Kidney glomerular epithelial cell (primary cell): Measurements from ENCODE around the gene CHRNA4.

Experiments
- DNase-seq: peaks from one replicate; lab custom pipeline; 2025; lab: John Stamatoyannopoulos, UW

The CHRNA4 gene

GRCh38 chr20:63377951-63378381 is 16.8 kb upstream of the CHRNA4 start:
- DNase-seq, result no peak

DNA sequence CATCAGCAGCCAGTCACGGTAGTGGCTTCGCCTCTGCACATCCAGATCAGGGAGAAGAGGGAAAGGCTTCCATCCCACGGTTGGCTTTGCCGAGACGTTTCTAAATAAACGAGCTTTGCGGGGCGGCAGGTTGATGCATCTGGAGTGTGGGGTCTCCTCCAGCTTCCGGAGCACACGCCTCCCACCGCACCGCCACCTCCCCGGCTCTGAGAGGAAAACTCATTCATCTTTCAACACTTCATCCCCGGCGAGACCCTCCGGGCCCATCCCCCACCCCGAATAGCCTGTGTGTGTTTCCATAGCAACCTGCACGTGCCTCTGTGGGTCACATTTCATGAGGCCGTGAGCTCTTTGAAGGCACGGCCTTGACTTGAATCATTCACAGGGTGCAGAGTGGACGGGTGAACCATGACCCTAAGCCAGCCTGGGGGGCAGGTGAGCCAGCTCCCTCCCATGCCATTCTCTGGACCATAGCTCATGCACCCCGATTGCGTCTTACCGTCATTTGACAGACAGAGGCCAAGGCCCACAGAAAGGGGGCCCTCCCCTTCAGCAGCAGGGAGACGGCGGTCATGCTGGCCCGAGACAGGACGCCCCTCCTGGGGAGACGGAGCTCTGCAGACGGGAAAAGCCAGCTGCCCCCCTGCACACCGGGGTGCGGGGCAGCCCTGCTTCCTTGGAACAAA is 16.2 kb upstream of the CHRNA4 start:
- DNase-seq, result no peak

DNA sequence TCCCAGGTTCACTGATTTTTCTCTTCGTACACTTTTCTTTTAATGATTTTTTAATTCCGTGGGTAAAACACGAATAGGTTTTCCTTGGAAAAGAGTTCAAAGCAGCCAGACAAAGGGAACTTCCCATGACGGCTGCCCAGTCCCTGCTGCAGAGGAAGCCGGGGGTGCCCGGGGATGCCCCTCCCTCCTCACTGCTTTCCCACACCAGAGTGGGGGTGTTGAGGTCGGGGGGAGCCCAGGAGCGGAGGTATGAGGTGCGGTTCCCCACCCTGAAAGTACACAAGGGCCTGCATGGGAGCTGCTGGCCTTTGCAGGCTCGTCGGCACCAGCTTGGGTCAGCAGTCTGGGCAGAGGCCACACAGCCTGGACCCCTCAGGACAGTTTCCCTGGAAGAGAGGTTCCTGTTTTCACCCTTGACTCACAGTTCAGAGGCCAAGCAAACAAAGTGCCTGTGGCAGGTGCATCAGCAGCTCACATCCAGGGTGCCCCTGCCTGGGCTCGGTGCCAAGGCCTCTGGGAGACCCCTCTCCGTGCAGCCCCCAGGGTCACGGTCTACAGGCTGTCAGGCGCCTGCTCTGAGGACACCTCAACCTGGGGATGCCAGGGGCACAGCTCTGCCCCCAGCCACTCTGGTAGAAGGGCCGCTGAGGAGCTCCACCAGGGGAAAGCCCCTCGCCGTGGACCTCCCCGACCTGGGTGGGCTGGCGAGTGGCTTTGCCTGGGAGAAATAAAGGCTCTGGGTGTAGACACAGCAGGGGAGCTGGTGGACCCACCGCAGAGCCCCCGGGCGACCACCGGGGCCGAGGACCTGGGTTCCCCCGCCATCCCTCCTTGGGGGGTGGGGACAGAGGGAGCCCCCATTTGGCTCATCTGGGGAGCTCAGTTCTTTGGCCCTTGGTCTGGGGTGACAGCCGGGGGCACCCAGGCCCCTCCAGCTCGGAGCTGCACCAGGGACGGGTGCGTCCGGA is 15.4 kb upstream of the CHRNA4 start:
- DNase-seq, result no peak

GRCh38 chr20:63375438-63375837 is 14.3 kb upstream of the CHRNA4 start:
- DNase-seq, result no peak

GRCh38 chr20:63374504-63374903 is 13.4 kb upstream of the CHRNA4 start:
- DNase-seq, result no peak

DNA sequence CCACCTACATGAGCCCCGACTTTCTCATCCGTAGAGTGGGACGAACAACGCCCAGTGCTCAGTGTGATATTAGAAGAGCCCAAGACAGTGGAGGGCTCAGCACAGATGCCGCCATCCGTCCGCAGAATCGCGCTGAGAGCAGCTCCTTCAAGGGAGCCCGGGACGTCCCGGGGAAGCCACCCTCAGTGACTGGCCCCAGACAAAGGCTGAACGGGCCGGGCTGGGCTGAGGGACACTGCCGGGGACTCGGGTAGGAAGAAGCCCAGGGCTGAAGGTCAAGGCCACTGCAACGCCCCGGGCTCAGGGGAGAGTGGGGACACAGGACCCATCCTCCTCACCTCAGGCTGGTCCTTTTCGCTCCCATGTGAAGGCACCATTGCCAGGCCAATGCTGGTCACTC is 12.8 kb upstream of the CHRNA4 start:
- DNase-seq, result no peak

DNA sequence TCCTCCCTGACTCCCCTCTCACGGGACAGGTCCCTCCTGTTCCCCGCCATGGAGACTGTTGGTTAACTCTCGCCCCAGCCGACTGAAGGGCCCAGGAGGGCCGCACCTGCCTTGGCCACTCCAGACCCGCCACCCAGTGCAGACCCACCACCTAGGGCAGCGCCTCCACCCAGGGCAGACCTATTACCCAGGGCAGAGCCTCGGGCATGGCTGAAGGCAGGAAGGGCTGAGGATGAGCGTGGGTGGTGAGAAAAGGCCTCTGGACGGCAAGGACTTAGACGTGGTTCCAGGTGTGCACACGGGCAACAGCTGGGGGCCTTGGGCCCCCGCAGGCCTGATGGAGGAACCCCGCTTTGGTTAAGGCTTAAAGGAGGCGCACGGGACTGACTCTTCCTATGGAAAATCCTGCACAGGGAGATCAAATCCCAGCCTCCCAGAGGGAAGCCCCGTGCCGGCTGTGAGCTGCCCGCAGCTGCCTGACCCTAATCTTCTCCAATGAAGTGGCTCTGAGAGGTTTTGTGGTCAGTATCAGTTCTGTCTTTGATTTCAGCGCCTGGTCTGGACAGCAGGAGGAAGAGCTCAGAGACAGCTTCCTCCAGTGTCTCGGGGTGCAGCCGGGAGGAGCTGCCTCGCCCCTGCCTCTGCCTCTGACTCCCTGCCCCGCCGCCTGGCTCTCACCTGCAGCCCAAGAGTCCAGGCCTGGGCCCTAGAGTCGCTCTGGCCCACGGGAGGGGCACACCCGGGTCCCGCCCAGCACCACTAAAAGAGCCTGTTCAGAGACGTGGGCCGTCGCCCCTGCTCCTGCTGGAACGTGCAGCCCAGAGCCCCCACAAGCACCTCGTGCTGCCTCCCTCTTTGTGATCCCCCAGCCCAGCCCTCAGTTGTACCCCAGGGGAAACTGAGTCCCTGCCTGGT is 12.1 kb upstream of the CHRNA4 start:
- no peak for DNase-seq

GRCh38 chr20:63371291-63371865 is 10.2 kb upstream of the CHRNA4 start:
- DNase-seq, result no peak

DNA sequence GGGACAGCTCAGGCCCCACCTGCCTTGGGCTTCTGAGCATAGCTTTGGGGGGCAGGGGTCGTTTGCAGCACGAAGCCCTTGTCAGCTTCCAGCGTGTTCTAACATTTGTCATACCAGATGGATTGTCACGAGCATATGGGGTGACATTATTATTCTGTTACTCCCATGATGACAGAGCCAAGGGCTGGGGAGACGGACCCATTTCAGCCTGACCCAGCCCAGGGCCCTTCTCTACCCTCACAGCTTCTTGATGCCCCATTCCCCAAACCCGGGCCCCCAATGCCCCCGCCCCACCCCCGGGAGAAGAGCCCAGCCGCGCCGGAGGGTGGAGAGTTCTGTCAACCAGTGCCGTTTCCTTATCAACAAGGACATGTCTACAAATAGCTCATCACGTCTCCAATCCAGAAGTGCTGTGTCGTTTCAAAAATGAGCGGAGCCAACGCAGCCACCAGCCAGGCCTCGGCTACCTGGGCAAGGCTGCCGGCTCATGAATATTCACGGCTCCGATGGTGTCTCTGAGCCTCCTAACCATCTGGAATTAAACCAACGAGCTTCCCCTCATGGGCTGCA is 9.6 kb upstream of the CHRNA4 start:
- DNase-seq, result no peak

- no peak for DNase-seq
Observed at GRCh38 chr20:63369724-63370617, 8.8 kb upstream of the CHRNA4 start.

GRCh38 chr20:63369024-63369530 is 7.9 kb upstream of the CHRNA4 start:
- DNase-seq, result no peak

- no peak for DNase-seq
Observed at GRCh38 chr20:63368151-63368550, 7.0 kb upstream of the CHRNA4 start.

DNA sequence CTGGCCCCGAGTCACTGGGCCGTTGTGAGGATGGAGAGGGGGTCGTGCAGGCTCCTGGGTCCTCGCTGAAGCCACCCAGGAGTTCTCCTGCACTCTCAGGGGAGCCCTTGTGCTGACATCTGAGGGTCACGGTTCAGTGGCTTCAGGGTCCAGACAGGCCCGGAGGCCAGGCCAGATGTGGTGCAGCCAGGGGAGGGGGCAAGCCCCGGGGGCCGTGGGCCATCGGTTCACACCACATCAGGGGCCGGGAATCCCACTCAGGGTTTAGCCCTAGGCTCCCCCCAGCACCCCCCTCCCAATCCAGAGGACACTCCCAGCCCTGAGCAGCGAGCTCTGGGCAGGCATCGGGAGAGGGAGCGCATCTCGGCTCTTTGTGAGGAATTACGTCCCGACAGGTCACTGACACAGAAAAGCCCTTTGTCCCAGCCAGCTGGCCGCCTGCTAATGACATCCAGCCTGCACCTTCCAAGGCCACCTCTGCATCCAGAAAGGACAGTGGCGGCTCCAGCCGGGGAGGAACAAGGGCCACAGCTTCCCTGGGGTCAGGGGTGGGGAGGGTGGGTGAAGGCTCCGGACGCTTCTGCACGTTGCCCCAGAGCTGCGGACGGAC is 6.4 kb upstream of the CHRNA4 start:
- no peak for DNase-seq

DNA sequence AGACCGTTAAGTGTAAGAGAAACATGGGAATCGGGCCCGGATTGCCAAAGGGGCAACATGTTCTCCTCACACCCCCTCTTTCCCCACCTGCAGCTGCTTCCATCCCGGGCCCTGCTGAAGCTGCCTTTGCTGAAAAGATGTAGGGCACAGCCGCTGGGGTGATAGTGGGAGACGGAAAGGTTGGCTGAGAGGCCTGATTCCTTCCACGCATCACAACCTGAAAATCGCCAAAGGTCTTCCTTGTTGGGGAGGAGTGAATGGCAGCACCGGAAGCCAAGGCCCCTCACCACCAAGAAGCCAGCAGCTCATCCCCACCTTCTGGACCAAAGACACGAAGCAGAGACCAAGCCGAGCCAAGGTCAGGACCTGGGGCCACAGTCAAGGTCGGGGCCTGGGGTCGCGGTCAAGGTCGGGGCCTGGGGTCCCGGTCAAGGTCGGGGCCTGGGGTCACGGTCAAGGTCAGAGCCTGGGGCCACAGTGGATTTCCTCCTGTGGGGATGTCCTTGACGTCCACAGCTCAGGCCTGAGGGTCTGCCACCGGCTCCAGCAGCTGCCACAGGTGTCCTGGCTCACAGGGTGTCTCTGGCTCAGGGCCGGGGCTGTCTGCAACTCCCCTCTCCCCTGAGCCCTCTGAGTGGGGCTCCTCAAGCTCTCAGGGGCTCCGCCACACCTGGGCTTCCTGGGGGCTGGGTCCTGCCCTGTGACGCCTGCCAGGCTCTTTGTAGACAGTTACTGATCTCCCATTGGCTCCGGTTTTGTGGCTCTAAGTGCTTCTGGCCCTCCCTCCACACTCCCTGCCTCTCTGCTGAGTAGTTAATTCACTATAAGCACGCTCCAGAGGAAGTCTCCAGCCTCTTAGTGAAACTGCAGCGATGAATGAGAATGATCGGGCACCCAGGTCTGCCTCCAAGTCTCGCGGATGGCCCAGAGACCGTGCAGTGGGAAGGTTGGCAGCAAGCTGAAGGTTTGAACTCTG is 5.5 kb upstream of the CHRNA4 start:
- no peak for DNase-seq

DNA sequence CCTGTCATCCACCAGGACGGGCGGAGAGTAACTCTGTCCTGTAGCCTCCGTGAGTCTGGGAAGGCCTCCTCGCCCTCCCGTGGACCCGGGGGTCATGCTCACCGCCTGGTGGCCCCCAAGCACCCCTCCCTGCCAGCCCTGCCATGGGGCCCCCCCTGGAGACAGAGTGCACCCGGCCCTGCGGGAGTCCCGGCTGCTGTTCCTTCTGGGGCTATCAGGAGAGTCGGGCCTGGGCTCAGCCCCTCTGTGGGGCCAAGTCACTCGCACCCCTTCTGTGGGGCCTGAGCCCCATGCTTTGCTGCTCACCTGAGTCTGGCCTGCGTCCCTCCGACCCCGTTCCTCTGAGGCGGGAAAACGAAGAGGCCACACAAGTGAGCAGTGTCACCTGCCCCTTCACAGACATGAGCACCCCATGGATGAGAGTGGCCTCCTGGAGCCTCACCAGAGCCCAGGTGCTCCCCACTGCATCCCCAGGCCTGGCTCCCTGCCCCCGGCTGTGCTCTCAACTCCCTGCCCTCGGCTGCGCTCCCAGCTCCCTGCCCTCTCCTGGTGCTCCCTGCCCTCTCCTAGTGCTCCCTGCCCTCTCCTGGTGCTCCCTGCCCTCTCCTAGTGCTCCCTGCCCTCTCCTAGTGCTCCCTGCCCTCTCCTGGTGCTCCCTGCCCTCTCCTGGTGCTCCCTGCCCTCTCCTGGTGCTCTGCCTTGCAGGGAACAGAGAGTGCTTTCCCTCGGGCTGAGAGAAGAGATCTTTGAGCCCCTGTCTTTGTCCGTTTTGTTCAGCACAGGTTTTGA is 4.6 kb upstream of the CHRNA4 start:
- DNase-seq, result no peak

- no peak for DNase-seq
Observed at GRCh38 chr20:63364801-63365585, 3.8 kb upstream of the CHRNA4 start.
